ENCODE results near the gene TXNDC8. TPM values are rescaled to one million over a fixed set of nuclear protein-coding genes. Genes with fewer than 3 reads are reported as not detected.
A peak's percentile ranks its signal among the peaks of the same experiment; 100 is the strongest.

Gene TXNDC8
- polyA plus RNA-seq (2011; rRNA removed) (not detected in 2 replicates), polyA minus RNA-seq (2011; rRNA and poly(A)+ RNA removed) (not detected in 2 replicates)

DNA sequence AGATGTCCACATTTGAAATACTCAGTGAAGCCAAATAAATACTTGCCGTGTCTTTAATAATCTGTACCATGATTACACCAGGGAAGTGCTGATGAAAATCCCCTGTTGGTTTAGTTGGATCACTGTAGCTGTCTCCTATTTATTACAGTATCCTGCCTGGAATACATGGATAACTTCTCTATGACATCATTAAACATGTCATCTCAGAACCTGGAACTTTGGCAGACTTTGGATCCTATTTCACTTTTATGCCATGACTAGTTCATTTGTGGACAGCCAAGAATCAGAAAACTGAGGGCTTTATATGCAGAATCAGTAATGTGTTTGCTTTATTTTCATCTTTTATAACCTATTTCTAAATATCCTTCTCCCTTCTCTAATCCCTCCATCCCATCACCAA lies at the start of gene TXNDC8:
TXNDC8 (minus strand) TSS at position 137 of the 400 bp plus-strand sequence.
- ChIA-PET POLR2A (no interaction called here), CTCF (interaction anchor here (0.9 kb wide), 1 partner anchor 154 kb away, joined by 3 read pairs; no protein-coding TSS in a partner anchor)
- Histone ChIP-seq H3K27ac (ENCODE audit: low read depth, low read length) (no peak within 1 kb of the TSS), H3K9me3 (ENCODE audit: control insufficient read depth, insufficient read depth, low read length) (no peaks in the 10 kb centered on the region), H3K27me3 (ENCODE audit: control insufficient read depth, insufficient read depth, low read length) (peaks cover 4% of the 10 kb centered on the region), H3K4me3 (ENCODE audit: low read depth, low read length) (no peak within 1 kb of the TSS)
- TF ChIP-seq, protein P1, sequence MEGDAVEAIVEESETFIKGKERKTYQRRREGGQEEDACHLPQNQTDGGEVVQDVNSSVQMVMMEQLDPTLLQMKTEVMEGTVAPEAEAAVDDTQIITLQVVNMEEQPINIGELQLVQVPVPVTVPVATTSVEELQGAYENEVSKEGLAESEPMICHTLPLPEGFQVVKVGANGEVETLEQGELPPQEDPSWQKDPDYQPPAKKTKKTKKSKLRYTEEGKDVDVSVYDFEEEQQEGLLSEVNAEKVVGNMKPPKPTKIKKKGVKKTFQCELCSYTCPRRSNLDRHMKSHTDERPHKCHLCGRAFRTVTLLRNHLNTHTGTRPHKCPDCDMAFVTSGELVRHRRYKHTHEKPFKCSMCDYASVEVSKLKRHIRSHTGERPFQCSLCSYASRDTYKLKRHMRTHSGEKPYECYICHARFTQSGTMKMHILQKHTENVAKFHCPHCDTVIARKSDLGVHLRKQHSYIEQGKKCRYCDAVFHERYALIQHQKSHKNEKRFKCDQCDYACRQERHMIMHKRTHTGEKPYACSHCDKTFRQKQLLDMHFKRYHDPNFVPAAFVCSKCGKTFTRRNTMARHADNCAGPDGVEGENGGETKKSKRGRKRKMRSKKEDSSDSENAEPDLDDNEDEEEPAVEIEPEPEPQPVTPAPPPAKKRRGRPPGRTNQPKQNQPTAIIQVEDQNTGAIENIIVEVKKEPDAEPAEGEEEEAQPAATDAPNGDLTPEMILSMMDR (IDR thresholded peaks at IDR 0.05; ENCODE audit: low read depth, low read length): no peak
- peak; percentile 13 for DNase-seq (ENCODE audit: low read depth, low spot score)

DNA sequence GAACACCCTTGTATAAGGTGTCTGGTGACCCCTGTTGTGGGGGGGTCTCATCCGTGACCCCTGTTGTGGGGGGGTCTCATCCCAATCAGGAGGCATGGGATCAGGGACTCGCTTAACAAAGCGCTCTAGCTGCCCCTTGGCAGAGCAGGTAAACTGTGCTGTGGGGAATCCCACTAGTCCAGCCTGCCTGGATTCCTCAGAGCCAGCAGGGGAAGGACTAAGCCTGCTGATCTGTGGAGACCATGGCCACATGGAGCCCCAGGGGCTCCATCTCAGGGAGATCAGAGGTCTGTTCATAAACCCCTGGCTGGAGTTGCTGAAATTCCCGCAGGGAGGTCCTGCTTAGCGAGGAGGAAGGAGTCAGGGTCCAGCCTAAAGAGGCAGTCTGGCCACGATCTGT lies 45.8 kb upstream of the TXNDC8 start:
- ChIA-PET CTCF (no interaction called here), POLR2A (no interaction called here)
- Histone ChIP-seq H3K27me3 (ENCODE audit: control insufficient read depth, insufficient read depth, low read length) (no peaks in the 10 kb centered on the region), H3K27ac (ENCODE audit: low read depth, low read length) (no peak overlapping the region), H3K4me3 (ENCODE audit: low read depth, low read length) (no peak overlapping the region), H3K9me3 (ENCODE audit: control insufficient read depth, insufficient read depth, low read length) (no peaks in the 10 kb centered on the region)
- no peak for DNase-seq (ENCODE audit: low read depth, low spot score)
- TF ChIP-seq, protein P1 (IDR thresholded peaks at IDR 0.05; ENCODE audit: low read depth, low read length): no peak

DNA sequence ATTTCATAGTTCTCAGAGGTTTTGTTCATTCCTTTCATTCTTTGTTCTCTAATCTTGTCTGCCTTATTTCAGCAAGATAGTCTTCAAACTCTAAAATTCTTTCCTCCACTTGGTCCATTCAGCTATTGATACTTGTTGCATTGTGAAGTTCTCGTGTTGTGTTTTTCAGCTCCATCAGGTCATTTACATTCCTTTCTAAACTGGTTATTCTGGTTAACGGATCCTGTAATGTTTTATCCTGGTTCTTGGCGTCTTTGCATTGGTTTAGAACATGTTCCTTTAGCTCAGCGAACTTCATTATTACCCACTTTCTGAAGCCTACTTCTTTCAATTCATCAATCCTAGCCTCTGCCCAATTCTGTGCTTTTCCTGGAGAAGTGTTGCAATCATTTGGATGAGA lies 45.1 kb upstream of the TXNDC8 start:
- no peaks in the 10 kb centered on the region for H3K27me3 ChIP-seq (ENCODE audit: control insufficient read depth, insufficient read depth, low read length)
- TF ChIP-seq, protein P1 (IDR thresholded peaks at IDR 0.05; ENCODE audit: low read depth, low read length): no peak

DNA sequence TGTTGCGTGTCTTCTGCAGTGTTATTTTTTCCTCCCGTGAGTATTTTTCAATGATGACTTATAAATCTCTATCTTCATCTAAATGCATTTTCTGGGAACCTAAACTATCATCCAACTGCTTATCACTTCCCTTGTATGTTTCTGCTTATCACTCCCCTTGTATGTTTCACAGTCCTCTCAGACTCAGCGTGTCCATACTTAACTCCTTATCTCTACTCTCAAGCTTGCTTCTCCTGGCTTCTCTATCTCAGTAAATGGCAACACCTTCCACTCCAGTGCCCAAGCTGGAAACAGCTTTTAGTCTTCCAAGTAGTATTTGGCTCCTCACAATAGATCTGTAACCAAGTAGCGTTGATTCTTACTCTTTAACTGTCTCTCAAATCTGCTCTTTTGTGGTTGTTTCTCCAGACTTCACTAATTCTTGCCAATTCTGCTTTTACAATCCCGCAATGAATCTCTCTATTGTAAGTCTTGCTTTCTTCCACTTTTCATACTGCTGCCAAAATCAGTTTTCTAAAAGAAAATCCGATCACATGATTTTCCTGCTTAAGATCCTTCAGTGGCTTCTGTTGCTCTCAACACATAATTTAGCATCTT lies 33.8 kb upstream of the TXNDC8 start:
- H3K27ac ChIP-seq (ENCODE audit: low read depth, low read length): no peak overlapping the region
- TF ChIP-seq, protein P1 (IDR thresholded peaks at IDR 0.05; ENCODE audit: low read depth, low read length): no peak
- H3K4me3 ChIP-seq (ENCODE audit: low read depth, low read length): no peak overlapping the region
- H3K27me3 ChIP-seq (ENCODE audit: control insufficient read depth, insufficient read depth, low read length): no peaks in the 10 kb centered on the region
- H3K9me3 ChIP-seq (ENCODE audit: control insufficient read depth, insufficient read depth, low read length): no peaks in the 10 kb centered on the region
- ChIA-PET CTCF (no interaction called here), POLR2A (no interaction called here)
- DNase-seq (ENCODE audit: low read depth, low spot score): no peak

More for the DNA sequence above, 45.1 kb upstream of the TXNDC8 start:
- ChIA-PET POLR2A (no interaction called here), CTCF (no interaction called here)
- Histone ChIP-seq H3K27ac (ENCODE audit: low read depth, low read length) (no peak overlapping the region), H3K9me3 (ENCODE audit: control insufficient read depth, insufficient read depth, low read length) (no peaks in the 10 kb centered on the region), H3K4me3 (ENCODE audit: low read depth, low read length) (no peak overlapping the region)
- DNase-seq (ENCODE audit: low read depth, low spot score): no peak

DNA sequence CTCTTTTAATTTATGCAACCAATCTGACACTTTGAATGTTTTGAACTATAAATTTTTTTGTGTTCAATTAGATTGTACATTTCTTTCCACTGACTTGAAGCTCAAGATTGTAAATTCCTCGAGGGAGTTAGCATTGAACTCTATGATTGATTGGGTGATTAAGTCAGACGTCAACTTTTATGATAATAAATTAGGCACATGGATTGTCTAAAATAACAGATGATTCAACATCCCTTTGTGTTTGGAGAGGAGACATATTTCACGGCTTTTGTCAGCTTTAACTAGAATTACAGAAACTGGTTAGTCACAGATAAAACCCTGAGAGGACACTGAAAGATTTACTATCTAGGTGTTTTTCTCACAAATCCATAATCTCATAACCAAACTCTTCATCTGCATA lies 32.7 kb upstream of the TXNDC8 start:
- Histone ChIP-seq H3K9me3 (ENCODE audit: control insufficient read depth, insufficient read depth, low read length) (no peaks in the 10 kb centered on the region), H3K4me3 (ENCODE audit: low read depth, low read length) (no peak overlapping the region), H3K27ac (ENCODE audit: low read depth, low read length) (no peak overlapping the region), H3K27me3 (ENCODE audit: control insufficient read depth, insufficient read depth, low read length) (no peaks in the 10 kb centered on the region)
- no peak for DNase-seq (ENCODE audit: low read depth, low spot score)
- ChIA-PET CTCF (no interaction called here), POLR2A (interaction anchor here (1.0 kb wide), 1 partner anchor 114 kb away, joined by 6 read pairs; the partner anchor contains the start of gene TXN)
- TF ChIP-seq, protein P1 (IDR thresholded peaks at IDR 0.05; ENCODE audit: low read depth, low read length): no peak

All from AG04450 (cell line).